PFSK-1 (cell line): ENCODE measurements around the gene KLHL40.

Source experiments
- SIN3A ChIP-seq: IDR thresholded peaks from 2 replicates; pipeline ENCODE4 v1.6.1; 2012; ENCODE audit warnings: mild to moderate bottlenecking, low read length, moderate library complexity, borderline replicate concordance; ENCODE audit not compliant: insufficient read depth
- TF ChIP-seq, protein P1 (sequence below), 2 experiments: IDR thresholded peaks; 2 replicates each; pipeline versions ENCODE4 v1.6.1 to v1.8.0; 2011 to 2012; ENCODE audit warnings: low read depth in 2 of 2, low read length in 2 of 2, control low read depth in 1 of 2, inconsistent platforms in 1 of 2, mild to moderate bottlenecking in 1 of 2, moderate library complexity in 1 of 2; ENCODE audit not compliant: insufficient read depth in 1 of 2

DNA sequence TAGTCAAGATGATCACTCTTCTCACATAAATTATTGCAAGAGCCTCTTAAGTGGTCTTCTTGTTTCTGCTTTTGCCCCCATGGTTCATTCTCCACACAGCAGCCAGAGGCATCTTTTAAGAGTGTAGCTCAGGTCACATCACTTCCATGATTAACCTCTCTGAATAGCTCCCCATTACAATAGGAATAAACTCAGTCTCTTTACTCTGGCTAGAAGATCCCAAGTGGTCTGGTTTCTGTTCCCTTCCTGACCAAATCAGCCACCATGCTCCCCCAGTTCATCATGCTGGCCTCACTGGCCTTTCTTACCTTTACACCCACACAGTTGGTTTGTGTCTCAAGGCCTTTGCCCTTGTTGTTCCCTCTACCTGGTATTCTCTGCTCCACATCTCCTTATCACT lies 9.0 kb downstream of the KLHL40 start:
- TF ChIP-seq, protein P1, sequence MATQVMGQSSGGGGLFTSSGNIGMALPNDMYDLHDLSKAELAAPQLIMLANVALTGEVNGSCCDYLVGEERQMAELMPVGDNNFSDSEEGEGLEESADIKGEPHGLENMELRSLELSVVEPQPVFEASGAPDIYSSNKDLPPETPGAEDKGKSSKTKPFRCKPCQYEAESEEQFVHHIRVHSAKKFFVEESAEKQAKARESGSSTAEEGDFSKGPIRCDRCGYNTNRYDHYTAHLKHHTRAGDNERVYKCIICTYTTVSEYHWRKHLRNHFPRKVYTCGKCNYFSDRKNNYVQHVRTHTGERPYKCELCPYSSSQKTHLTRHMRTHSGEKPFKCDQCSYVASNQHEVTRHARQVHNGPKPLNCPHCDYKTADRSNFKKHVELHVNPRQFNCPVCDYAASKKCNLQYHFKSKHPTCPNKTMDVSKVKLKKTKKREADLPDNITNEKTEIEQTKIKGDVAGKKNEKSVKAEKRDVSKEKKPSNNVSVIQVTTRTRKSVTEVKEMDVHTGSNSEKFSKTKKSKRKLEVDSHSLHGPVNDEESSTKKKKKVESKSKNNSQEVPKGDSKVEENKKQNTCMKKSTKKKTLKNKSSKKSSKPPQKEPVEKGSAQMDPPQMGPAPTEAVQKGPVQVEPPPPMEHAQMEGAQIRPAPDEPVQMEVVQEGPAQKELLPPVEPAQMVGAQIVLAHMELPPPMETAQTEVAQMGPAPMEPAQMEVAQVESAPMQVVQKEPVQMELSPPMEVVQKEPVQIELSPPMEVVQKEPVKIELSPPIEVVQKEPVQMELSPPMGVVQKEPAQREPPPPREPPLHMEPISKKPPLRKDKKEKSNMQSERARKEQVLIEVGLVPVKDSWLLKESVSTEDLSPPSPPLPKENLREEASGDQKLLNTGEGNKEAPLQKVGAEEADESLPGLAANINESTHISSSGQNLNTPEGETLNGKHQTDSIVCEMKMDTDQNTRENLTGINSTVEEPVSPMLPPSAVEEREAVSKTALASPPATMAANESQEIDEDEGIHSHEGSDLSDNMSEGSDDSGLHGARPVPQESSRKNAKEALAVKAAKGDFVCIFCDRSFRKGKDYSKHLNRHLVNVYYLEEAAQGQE (IDR thresholded peaks at IDR 0.05; ENCODE audit: insufficient read depth in 1 of 2, low read depth in 2 of 2, low read length in 2 of 2): no peak
- no peak for TF ChIP-seq SIN3A
